ENCODE results near the gene MTHFSD.

MTHFSD gene

DNA sequence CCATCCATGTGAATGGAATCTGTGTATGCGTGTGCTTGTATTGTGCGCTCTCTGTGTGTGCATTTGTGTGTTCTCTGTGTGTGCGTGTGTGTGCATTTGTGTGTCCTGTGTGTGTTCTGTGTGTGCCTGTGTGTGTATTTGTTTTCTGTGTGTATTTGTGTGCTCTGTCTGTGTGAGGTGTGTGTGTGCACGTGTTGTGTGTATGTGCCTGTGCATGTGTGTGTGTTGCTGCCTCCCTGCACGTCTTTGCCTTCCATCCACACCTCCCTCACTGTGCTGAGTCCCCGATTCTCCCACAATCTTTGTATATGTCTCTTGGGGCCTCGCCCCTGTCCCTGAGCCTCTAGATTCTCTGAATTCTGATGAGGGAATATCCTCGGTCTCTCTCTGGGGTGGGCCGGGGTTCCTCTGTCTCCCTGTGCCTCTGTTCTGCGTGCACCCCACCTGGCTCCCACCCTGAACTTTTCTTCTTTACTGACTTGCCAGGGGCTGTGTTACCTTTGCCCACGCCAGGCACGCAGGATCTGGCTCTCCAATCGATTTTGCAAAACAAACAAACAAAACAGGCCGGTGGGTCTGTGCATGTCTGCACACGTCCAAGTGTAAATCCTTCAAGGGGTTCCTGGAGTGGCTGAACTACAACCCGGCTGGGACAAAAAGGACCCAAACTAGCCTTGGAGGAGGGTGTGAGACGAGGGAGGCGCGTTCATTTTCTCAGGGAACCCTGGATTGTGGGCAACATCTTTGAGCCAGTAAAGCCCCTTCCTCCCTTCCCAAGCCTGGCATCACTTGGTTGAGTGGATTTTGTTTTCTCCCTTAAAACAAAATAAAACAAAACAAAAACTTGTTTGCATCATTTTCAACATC is 52.8 kb downstream of the MTHFSD start:
- TF ChIP-seq, protein P1, sequence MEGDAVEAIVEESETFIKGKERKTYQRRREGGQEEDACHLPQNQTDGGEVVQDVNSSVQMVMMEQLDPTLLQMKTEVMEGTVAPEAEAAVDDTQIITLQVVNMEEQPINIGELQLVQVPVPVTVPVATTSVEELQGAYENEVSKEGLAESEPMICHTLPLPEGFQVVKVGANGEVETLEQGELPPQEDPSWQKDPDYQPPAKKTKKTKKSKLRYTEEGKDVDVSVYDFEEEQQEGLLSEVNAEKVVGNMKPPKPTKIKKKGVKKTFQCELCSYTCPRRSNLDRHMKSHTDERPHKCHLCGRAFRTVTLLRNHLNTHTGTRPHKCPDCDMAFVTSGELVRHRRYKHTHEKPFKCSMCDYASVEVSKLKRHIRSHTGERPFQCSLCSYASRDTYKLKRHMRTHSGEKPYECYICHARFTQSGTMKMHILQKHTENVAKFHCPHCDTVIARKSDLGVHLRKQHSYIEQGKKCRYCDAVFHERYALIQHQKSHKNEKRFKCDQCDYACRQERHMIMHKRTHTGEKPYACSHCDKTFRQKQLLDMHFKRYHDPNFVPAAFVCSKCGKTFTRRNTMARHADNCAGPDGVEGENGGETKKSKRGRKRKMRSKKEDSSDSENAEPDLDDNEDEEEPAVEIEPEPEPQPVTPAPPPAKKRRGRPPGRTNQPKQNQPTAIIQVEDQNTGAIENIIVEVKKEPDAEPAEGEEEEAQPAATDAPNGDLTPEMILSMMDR (IDR thresholded peaks at IDR 0.05): no peak
- TF ChIP-seq ZFX (IDR thresholded peaks at IDR 0.05; ENCODE audit: borderline replicate concordance): no peak
- H3K27ac ChIP-seq: no peak overlapping the region

DNA sequence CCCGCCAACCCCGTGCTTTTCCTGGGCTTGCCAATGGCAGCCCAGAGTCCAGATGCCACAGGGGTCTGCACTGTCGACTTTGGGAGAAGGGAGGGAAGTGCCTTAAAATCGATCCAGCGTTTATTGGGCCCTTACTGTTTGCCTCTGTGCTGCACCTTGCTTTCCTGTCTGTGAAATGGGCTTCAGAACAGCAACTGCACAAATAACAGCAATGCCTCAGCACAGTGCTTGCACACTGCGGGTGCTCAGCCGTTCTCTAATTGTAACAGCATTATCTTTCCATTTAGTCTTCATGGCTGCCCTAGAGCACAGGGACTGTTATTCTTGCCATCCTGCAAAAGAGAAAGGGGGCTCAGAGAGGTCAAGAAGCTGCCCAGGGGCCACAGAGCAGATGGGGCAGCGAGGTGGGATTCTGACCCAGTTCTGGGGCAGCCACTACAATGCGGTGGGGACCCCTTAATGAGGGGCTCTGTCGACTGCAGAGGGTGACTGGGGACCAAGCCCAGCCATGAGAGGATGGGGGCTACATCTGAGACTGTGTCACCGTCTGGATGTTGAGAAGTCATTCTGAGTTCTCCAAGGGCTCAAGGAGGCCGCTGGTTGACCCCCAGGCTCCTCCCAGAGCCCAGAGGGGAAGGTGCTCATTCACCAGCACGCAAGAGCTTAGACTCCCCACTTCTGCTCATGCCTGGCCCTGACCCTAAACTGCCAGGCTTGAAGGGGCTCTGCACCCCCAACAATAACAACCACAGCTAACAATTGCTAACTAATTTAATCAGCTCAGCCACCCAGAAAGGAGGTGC is 54.1 kb downstream of the MTHFSD start:
- TF ChIP-seq ZFX (IDR thresholded peaks at IDR 0.05; ENCODE audit: borderline replicate concordance): no peak
- TF ChIP-seq, protein P1 (IDR thresholded peaks at IDR 0.05): no peak

DNA sequence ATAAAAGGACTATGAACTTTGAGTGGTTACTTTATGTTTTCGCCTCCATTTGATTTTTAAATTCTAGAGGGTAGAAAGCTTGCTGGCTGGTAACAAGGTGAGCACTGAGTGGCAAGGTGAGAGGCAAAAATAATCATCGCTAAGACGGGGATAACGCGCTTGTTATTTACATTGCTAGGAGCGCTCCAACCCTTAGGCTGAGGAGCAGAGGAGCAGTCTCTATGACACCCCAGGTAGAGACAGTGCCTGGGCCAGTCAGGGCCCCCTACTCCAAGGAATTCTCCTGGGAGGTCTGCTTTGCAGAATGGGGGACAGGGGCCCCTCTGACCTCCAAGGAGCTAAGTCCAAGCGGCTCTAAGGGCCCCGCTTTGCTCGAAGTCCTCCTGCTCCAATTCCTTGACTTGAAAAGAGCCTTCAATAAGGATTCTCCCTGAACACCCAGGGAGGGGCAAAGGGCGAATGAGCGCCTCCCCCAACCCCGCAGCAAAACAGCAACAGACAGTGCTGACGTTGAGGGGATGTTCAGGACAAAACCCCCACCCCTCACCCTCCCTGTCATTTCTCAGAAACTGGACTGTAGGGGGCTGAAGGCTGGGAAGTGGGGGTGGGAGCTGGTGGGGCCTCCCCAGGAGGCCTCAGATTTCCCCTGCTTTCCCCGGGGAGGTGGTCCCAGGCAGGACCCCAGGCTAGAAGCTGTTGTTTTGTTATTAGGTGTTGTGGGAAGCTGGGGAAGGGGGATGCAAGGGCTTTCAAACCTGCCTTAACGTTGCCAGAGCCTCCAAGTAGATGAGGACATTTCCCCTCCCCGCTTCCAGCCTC is 54.9 kb downstream of the MTHFSD start:
- TF ChIP-seq, protein P1 (IDR thresholded peaks at IDR 0.05): no peak
- no peak for TF ChIP-seq ZFX (IDR thresholded peaks at IDR 0.05; ENCODE audit: borderline replicate concordance)
- H3K27ac ChIP-seq: no peak overlapping the region

More for the DNA sequence above, 54.1 kb downstream of the MTHFSD start:
- no peak overlapping the region for H3K27ac ChIP-seq

DNA sequence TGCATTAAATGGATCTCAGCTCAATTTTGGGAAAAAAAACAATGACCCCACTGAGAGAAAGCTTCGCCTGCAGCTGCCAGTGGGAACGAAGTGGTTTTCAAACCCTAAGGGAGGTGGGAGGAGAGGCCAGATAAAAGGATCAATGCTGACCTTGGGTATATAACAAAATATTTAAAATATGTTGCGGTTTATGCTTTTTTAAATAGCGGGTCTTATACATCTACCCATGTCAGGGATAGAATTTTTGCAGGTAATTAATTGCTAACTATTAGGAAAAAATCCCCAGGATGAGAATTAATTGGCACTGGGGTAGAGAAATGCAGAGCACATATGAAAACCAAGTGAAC is 55.6 kb downstream of the MTHFSD start:
- no peak overlapping the region for H3K27ac ChIP-seq
- TF ChIP-seq ZFX (IDR thresholded peaks at IDR 0.05; ENCODE audit: borderline replicate concordance): no peak

DNA sequence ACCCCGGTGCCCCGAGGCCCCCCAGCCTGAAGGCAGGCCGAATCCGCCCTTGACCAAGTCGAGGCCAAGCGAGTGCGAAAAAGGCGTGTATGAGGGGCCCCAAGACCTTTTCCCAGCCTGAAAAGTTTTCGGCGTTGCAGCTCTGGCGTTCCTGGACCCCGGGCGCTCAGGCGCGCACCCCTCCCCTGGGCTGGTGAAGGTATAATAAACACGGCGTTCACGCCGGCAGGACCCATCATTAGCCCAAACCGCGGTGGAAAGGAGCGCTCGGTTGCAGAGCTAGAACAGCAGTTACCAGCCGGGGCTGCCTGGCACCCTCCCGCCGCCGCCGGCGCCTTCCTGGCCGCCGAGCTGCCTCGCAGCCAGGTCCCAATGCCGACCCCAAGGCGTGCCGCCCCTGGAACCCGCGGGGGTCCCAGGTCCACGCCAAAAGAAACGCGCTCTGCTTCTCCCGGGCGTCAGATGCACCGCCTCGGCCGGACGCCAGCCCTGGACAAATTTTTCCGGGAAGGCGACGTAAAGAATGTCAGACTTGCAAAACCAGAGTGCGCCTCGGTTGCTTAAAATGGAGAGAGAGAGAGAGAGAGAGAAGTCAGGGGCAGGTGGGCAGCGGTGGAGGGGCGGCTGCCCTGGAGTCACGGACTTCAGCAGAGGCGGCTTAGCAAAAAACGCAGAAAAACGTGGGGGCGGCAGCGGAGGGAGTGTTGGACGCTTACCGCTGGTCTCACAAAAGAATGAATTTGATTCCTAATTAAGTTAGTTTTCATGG is 56.2 kb downstream of the MTHFSD start:
- no peak overlapping the region for H3K27ac ChIP-seq
- TF ChIP-seq ZFX (IDR thresholded peaks at IDR 0.05; ENCODE audit: borderline replicate concordance): no peak
- TF ChIP-seq, protein P1 (IDR thresholded peaks at IDR 0.05): no peak

DNA sequence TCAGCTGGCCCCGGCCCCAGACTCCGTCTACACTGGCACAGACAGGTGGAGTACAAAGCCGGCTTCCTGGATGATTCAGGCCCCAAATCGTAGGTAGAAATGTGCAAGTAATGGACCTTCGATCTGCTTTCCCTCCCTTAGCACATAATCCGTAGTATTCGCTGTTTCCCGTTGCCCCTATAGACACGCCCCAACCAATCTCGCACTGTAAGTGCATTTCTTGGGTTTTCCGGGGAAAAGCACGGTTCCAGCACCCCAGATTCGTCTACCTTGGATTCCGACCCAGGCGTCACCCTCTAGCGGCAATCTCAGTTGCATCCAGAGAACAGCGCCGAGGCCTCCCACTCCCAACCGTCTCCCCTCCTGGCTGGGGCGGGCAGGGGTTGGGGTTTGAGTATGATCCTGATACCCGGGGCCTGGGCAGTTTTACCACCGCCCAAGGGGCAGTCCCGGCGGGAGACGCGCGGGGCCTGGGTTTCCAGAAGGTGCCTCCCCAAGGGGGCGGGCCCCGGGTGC is 56.8 kb downstream of the MTHFSD start:
- no peak overlapping the region for H3K27ac ChIP-seq
- TF ChIP-seq ZFX (IDR thresholded peaks at IDR 0.05; ENCODE audit: borderline replicate concordance): no peak
- TF ChIP-seq, protein P1 (IDR thresholded peaks at IDR 0.05): no peak

Measured in 22Rv1 (cell line).